ENCODE data around the gene SPC24.

SPC24 gene

DNA sequence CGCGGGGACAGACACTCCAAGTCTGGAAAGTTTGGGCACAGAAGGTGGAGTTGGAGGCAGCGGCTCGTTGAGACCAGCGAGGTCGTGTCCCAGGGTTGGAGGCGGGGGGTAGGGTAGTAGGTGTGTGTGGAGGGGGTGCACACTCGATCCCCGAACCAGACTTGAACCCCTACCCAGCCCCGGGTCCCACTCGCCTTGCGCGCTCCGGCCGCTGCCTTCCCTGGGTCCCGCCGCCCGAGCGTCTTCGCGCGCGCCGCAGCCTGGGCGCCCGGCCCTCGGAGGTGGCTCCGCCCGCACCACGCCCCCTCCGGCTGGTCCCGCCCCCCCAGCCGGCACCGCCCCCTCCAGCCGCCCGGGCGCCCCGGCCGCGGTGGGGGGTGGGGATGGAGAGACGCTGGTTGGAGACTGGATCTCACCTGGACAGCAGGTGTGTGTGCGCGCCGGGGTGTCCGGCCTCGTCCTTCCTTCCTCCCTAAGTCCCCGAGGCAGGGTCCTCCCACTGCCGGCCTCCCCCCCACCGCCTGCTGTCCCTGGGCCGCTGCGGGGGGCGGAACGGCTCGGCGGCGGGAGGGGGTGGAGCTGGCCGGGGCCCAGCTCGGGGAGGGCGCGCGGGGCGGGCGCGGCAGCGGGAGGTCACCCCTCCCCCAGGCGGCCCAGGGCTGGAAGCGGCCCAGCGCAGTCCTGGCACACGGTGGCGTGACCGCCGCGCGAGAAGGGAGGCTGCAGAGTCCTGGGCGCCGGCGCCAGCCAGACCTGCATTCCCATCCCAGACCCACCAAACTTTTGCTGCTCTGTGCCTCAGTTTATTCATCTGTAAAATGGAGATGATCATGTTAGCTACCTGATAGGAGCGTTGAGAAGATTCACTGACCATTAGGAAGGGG is 42.0 kb upstream of the SPC24 start, which contains the start of gene KANK2:
TSS of gene KANK2 (minus strand) at position 255 of the 884 bp plus-strand sequence. CDS start 3,034 bp downstream, outside the sequence.
- H3K4me1 Mint-ChIP-seq, result peaks cover 16% of the 10 kb centered on the region
- H3K4me3 Mint-ChIP-seq, result peak within 1 kb of the TSS; percentile 69
- peaks cover 19% of the 10 kb centered on the region for H3K27me3 Mint-ChIP-seq
- H3K36me3 Mint-ChIP-seq (ENCODE audit: insufficient read depth), result no peaks in the 10 kb centered on the region
- H3K27ac Mint-ChIP-seq (ENCODE audit: low read depth), result no peak within 1 kb of the TSS
- ATAC-seq (replicated peaks; ENCODE audit: extremely low read depth, poor library complexity, severe bottlenecking), result peak; percentile 87
- H3K9me3 Mint-ChIP-seq, result no peaks in the 10 kb centered on the region
- peak; percentile 52 to 60 for DNase-seq (ENCODE audit: low spot score in 2 of 2)

GRCh38 chr19:11196406-11197287 is 41.1 kb upstream of the SPC24 start:
- Mint-ChIP-seq H3K27me3 (peaks cover 19% of the 10 kb centered on the region), H3K9me3 (no peaks in the 10 kb centered on the region), H3K4me3 (peak overlapping the region; percentile 69), H3K4me1 (peaks cover 16% of the 10 kb centered on the region), H3K27ac (ENCODE audit: low read depth) (no peak overlapping the region), H3K36me3 (ENCODE audit: insufficient read depth) (no peaks in the 10 kb centered on the region)
- ATAC-seq (replicated peaks; ENCODE audit: extremely low read depth, poor library complexity, severe bottlenecking) (no peak), DNase-seq (ENCODE audit: low spot score in 2 of 2) (no peak)

- H3K36me3 Mint-ChIP-seq (ENCODE audit: insufficient read depth), result no peaks in the 10 kb centered on the region
- no peak overlapping the region for H3K27ac Mint-ChIP-seq (ENCODE audit: low read depth)
- no peaks in the 10 kb centered on the region for H3K9me3 Mint-ChIP-seq
- H3K27me3 Mint-ChIP-seq, result peaks cover 19% of the 10 kb centered on the region
- ATAC-seq (replicated peaks; ENCODE audit: extremely low read depth, poor library complexity, severe bottlenecking), result no peak
- peaks cover 16% of the 10 kb centered on the region for H3K4me1 Mint-ChIP-seq
- no peak for DNase-seq (ENCODE audit: low spot score in 2 of 2)
- no peak overlapping the region for H3K4me3 Mint-ChIP-seq
Observed at GRCh38 chr19:11195681-11196080, 40.1 kb upstream of the SPC24 start.

DNA sequence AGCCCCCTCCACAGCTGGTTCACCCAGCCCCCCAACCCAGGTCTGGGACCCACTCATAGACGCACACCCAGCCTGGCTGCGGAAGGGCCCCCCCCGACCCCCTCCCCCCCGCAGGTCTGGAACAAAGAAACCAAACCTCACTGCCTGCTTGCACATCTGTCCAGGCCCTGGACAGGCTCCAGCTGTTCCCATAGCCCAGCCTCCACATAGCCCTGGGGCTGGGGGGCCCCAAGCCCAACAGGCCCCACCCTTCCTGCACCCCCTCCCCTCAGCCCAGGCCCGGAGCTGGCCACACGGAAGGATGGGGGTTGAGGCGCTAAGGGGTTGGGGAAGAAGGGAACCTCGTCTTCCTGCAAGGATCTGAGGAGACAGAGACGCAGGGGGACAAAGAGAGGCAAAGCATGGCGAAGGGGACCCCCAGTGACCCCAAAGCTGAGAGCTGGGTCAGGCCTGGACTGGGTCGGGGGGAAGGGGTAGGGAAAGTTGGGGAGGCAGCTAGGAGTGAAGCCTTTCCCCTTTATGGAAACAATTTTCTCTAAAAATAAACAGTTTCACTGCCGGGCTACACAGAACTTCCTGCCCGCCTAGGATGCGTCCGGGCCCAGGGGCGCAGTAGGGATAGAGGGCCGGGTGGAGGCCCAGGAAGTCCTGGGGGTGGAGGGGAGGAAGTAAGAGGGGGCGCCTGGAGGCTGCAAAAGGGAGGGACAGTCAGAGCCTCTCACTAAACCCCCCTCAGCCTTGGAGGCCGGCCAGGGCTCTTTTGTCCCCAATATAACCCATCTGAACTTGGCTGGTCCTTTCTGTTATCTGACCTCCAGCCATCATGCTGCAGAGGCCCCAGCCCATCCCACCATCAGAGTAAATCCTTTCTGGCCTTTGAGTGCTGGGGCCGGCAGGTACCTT is 39.3 kb upstream of the SPC24 start:
- no peak overlapping the region for H3K27ac Mint-ChIP-seq (ENCODE audit: low read depth)
- no peaks in the 10 kb centered on the region for H3K36me3 Mint-ChIP-seq (ENCODE audit: insufficient read depth)
- ATAC-seq (replicated peaks; ENCODE audit: extremely low read depth, poor library complexity, severe bottlenecking) (no peak), DNase-seq (ENCODE audit: low spot score in 2 of 2) (no peak)
- peaks cover 19% of the 10 kb centered on the region for H3K27me3 Mint-ChIP-seq
- peaks cover 16% of the 10 kb centered on the region for H3K4me1 Mint-ChIP-seq
- no peak overlapping the region for H3K4me3 Mint-ChIP-seq
- no peaks in the 10 kb centered on the region for H3K9me3 Mint-ChIP-seq

GRCh38 chr19:11194173-11194572 is 38.6 kb upstream of the SPC24 start:
- Mint-ChIP-seq H3K9me3 (no peaks in the 10 kb centered on the region), H3K4me3 (no peak overlapping the region), H3K27ac (ENCODE audit: low read depth) (no peak overlapping the region), H3K36me3 (ENCODE audit: insufficient read depth) (no peaks in the 10 kb centered on the region), H3K27me3 (peaks cover 19% of the 10 kb centered on the region), H3K4me1 (peaks cover 16% of the 10 kb centered on the region)
- DNase-seq (ENCODE audit: low spot score in 2 of 2), result no peak
- no peak for ATAC-seq (replicated peaks; ENCODE audit: extremely low read depth, poor library complexity, severe bottlenecking)

DNA sequence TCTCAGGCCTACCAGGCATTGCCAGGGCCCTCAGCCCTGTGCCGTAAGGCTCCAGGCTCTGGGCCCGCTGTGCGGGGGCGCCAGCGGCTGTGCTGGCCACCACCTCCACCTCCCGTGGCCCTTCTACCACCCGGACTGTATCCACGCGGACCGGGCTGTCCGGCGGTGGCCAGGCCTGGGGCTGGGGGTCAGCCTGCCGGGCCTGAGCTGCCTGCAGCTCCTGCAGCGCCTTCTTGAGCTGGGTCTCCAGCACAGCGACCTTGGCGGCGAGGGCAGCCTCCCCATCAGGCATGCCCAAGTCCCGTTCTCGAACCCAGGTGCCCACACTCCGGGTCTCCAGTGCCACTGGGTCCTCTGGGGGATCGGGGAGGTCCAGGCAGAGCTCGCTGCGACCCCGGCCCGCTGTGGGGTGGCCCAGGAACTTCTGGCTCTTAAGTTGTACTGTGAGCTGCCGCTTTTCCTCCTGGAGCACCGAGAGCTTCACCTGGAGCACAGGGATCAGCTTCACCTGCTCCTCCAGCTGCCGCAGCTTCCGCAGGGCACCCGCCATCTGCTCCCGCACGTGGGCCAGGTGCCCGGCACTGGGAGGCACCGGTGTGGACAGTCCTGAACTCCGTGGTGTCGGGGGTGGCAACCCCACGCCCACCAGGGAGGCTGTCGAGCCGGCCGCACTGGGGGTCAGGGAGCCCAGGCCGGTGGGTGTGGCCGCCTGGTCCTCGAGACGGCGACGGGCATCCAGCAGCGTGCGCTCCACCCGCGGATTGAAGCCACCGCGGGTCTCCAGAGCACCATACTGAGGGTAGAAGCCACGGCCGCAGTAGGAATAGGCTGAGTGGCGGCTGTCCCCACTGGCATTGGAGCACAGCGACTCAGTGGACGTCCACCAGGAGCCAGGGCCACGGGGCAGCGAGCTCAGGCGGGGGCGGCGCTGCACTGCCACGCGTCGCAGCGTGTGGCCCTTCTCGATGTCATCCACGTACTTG is 37.7 kb upstream of the SPC24 start:
- no peak for ATAC-seq (replicated peaks; ENCODE audit: extremely low read depth, poor library complexity, severe bottlenecking)
- DNase-seq (ENCODE audit: low spot score in 2 of 2), result no peak
- no peak overlapping the region for H3K27ac Mint-ChIP-seq (ENCODE audit: low read depth)
- no peaks in the 10 kb centered on the region for H3K9me3 Mint-ChIP-seq
- no peak overlapping the region for H3K4me3 Mint-ChIP-seq
- H3K4me1 Mint-ChIP-seq, result peaks cover 16% of the 10 kb centered on the region
- H3K36me3 Mint-ChIP-seq (ENCODE audit: insufficient read depth), result no peaks in the 10 kb centered on the region
- peaks cover 19% of the 10 kb centered on the region for H3K27me3 Mint-ChIP-seq

- Mint-ChIP-seq H3K4me1 (peaks cover 13% of the 10 kb centered on the region), H3K4me3 (no peak overlapping the region), H3K36me3 (ENCODE audit: insufficient read depth) (no peaks in the 10 kb centered on the region), H3K27me3 (peaks cover 19% of the 10 kb centered on the region), H3K27ac (ENCODE audit: low read depth) (no peak overlapping the region), H3K9me3 (no peaks in the 10 kb centered on the region)
- ATAC-seq (replicated peaks; ENCODE audit: extremely low read depth, poor library complexity, severe bottlenecking) (no peak), DNase-seq (ENCODE audit: low spot score in 2 of 2) (no peak)
Observed at GRCh38 chr19:11191934-11192333, 36.4 kb upstream of the SPC24 start.

GRCh38 chr19:11191273-11191755 is 35.7 kb upstream of the SPC24 start:
- H3K4me1 Mint-ChIP-seq, result peaks cover 7% of the 10 kb centered on the region
- no peak overlapping the region for H3K27ac Mint-ChIP-seq (ENCODE audit: low read depth)
- no peaks in the 10 kb centered on the region for H3K9me3 Mint-ChIP-seq
- peaks cover 13% of the 10 kb centered on the region for H3K27me3 Mint-ChIP-seq
- H3K36me3 Mint-ChIP-seq (ENCODE audit: insufficient read depth), result no peaks in the 10 kb centered on the region
- ATAC-seq (replicated peaks; ENCODE audit: extremely low read depth, poor library complexity, severe bottlenecking) (no peak), DNase-seq (ENCODE audit: low spot score in 2 of 2) (no peak)
- no peak overlapping the region for H3K4me3 Mint-ChIP-seq

- Mint-ChIP-seq H3K27ac (ENCODE audit: low read depth) (no peak overlapping the region), H3K27me3 (peaks cover 5% of the 10 kb centered on the region), H3K9me3 (no peaks in the 10 kb centered on the region), H3K36me3 (ENCODE audit: insufficient read depth) (no peaks in the 10 kb centered on the region), H3K4me1 (peaks cover 3% of the 10 kb centered on the region), H3K4me3 (no peak overlapping the region)
- no peak for DNase-seq (ENCODE audit: low spot score in 2 of 2)
- no peak for ATAC-seq (replicated peaks; ENCODE audit: extremely low read depth, poor library complexity, severe bottlenecking)
Observed at GRCh38 chr19:11190501-11190900, 34.9 kb upstream of the SPC24 start.

DNA sequence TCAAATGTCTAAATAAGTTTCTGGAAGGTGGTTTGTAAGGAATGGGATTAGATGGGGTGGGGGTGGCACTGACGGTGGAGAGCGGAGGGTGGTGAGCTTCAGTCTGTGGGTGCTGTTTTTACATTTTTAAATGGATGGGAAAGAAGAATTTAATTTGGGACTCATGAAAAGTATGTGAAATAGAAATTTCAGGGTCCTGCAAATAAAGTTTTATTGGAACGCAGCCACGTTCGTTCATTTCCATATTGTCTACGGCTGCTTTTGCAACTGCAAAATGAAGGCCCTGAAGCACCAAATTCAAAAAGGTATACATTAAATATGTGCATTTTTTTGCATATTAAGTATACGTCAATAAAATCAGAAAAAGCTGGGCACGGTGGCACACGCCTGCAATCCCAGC is 31.9 kb upstream of the SPC24 start:
- Mint-ChIP-seq H3K27me3 (no peaks in the 10 kb centered on the region), H3K36me3 (ENCODE audit: insufficient read depth) (no peaks in the 10 kb centered on the region), H3K9me3 (no peaks in the 10 kb centered on the region), H3K27ac (ENCODE audit: low read depth) (peak overlapping the region; percentile 54), H3K4me3 (no peak overlapping the region), H3K4me1 (no peaks in the 10 kb centered on the region)
- ATAC-seq (replicated peaks; ENCODE audit: extremely low read depth, poor library complexity, severe bottlenecking), result no peak
- no peak for DNase-seq (ENCODE audit: low spot score in 2 of 2)

- H3K27me3 Mint-ChIP-seq, result no peaks in the 10 kb centered on the region
- ATAC-seq (replicated peaks; ENCODE audit: extremely low read depth, poor library complexity, severe bottlenecking), result no peak
Observed at GRCh38 chr19:11182994-11183393, 27.4 kb upstream of the SPC24 start.

More at GRCh38 chr19:11182994-11183393, 27.4 kb upstream of the SPC24 start:
- Mint-ChIP-seq H3K27ac (ENCODE audit: low read depth) (no peak overlapping the region), H3K4me3 (no peak overlapping the region), H3K36me3 (ENCODE audit: insufficient read depth) (no peaks in the 10 kb centered on the region), H3K4me1 (no peaks in the 10 kb centered on the region), H3K9me3 (no peaks in the 10 kb centered on the region)
- DNase-seq (ENCODE audit: low spot score in 2 of 2), result no peak
